Fibroblast of skin of right biceps (primary cell): ENCODE measurements around the gene THBS3.
A peak's percentile ranks its signal among the peaks of the same experiment; 100 is the strongest.
"Not testable (repeated sequence)": the region's sequence is repeated elsewhere in the genome, so short reads cannot be mapped to it uniquely, and the experiment has no call there.

Experiments
- DNase-seq: peaks from one replicate; pipeline ENCODE4 v3.0.0-alpha.2; 2013

Gene THBS3

DNA sequence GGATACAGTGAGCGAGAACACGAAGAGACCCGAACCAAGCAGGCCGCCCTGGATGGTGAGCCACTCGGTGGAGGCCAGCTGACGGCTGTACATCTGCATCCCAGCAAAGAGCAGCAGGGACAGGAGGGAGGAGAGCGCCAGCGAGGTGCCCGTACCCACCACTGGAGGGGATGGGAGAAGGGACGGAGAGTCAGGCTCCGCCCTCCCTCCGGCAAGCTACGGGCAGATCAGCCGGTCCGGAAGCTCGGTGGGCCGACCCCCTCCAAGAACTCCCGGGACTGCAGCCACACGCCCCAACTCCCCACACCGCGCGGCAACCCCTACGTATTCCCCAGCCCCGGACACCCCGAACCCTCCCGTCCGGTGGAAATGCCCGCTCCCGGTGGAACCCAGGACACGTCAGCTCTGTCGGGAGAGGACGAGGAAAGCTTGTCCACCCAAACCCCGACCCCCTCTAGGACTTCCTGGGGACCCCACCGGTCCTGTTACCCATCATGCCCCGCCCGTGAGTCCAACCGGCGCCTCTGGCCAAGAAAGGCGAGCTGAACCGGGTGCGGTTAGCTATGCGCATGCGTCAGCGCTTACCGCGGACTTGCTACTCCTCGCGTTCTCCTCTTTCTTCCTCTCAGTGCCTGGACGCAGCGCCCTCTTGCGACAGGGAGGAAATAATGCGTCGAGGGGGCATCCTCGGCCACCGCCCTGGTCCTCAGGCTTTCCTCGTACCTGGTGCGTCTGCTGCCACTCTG is 34.8 kb downstream of the THBS3 start, which contains the start of gene KRTCAP2:
TSS of gene KRTCAP2 (minus strand) at position 573 of the 746 bp plus-strand sequence. CDS start at position 493, 80 bp downstream.
- DNase-seq: peak; percentile 96

DNA sequence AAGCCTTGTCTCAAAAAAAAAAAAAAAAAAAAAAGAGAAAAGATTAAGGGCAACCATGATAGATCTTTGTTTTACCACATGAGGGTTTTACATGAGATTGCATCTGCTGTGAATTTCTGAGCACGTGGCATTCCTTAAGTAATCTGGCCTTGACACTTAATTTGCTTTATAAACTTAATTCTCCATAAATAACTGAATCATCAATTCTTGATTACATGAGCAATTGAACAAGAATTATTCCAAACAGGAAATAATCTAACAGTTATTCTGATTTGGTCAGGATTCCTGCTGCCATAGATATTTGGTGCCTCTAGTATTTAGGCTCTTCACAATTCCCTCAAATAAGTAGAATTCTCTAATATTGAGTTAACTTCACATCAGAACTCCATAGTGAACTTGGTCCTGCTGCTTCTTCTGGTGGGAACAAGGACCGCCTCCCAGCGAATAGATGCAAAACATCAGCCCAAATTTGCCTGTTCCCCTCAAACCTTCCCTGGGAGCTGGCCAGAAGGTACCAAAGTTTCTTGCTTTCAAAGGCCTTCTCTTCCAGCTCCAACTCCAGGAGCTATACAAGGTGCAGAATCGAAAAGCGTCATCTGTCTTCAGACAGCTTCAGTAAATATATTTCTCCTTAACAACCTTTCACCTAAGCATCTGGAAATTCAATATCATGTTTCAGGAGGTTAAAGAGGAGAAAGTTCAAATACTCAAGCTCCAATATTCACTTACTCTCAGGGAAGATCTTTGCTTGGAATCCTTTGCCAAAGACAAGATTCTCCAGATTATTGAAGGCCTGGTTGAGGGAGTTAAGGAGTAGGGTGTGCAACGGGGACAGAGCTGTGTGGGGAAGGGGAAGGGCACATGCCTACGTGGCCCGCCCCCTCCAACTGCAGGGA is 35.6 kb downstream of the THBS3 start:
- no peak for DNase-seq

DNA sequence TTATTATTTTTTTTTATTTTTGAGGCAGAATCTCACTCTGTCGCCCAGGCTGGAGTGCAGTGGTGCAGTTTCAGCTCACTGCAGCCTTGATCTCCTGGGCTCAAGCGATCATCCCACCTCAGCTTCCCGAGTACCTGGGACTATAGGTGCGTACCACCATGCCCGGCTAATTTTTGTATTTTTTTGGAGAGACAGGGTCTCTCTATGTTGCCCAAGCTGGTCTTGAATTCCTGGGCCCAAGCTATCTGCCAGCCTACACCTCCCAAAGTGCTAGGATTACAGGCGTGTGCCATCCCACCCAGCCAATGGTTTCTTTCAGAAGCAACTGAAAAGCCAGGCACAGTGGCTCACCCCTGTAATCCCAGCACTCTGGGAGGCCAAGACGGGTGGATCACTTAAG is 36.9 kb downstream of the THBS3 start:
- DNase-seq: no peak

DNA sequence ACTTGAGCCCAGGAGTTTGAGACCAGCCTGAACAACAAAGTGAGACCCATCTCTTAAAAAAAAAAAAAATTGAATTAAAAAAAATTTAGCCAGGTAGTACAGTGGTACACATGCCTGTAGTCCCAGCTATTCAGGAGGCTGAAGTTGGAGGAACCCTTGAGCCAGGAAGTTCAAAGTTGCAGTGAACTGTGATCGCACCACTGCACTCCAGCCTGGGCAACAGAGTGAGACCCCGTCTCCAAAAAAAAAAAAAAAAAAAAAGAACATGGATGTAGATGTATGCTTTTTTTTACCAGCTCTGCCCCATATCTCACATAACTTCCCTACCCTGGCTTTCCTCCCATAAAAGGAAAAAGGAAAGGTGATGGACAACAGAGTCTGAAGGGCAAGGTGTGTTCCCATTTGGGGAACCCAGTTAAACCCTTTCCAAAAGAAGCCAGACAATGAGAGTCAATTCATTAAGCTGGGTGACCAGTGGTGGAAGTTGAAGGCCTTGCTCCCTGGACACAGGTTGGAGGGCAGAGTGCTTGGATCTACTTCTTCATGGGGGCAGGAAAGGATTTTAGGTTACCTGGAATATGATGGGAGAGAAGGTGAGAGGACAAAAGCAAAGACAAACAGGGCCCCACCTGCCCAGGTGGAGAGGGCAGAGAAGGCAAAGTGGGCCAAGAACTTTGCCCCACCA is 37.5 kb downstream of the THBS3 start:
- DNase-seq: no peak

DNA sequence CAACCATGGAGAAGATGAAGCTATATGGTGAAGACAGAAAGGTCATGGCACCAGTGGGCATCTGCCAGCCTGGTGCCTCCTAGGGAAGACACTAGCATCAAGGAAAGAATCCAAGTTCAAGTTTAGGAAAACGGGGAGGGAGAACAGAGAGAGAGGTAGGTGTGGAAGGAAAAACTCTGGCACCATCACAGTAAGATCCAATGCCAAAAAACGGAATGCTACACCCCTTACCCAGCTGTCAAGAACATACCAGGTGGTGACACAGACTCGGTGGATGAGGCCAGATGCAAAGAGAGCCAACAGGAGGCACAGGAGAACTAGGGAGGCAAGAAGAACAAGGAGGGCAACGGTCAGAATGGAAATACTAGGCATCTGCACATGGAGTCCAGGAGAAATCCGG is 38.2 kb downstream of the THBS3 start:
- no peak for DNase-seq

DNA sequence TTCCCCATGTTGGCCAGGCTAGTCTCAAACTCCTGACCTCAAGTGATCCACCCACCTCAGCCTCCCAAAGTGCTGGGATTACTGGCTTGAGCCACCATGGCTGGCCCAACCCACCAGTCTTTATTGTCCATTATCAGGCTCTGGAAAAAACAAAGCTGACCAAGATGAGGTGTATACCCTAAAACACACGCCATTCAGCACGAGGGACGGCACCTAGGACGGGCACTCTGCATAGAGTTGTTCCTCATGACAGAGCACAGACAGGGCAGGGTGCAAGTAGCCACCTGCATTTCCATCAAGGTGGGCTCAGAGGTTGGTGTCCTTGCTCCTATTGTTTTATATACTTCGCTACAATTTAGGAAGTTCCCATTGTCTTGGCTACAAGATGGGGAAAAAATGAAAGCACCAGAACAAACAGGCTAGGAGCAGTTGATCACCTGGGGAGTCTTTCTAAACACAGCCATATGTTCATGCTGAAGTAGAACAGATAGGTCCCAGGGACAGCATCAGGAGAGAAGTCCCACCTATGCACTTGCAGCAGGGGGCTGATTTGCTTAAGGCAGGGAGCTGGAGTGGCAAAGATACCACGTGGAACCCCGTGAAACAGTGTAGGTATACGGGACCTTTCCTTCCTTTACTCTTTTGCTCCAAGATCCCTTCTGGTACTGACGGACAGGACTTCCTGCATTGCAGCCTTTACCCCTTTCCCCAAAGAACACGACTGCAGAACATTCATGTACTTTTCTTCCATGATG is 39.1 kb downstream of the THBS3 start:
- no peak for DNase-seq

DNA sequence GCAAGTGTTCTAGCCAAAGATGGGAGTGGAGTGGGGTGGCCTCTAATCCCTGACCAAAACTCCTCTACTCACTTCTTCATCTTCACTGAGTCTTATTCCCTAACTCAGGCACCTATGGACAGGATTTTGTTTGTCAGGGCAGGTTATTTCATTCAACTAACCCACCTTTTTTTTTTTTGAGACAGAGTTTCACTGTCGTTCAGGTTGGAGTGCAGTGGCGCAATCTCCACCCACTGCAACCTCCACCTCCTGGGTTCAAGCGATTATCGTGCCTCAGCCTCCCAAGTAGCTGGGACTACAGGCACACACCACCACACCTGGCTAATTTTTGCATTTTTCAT is 39.6 kb downstream of the THBS3 start:
- DNase-seq: not testable (repeated sequence)

DNA sequence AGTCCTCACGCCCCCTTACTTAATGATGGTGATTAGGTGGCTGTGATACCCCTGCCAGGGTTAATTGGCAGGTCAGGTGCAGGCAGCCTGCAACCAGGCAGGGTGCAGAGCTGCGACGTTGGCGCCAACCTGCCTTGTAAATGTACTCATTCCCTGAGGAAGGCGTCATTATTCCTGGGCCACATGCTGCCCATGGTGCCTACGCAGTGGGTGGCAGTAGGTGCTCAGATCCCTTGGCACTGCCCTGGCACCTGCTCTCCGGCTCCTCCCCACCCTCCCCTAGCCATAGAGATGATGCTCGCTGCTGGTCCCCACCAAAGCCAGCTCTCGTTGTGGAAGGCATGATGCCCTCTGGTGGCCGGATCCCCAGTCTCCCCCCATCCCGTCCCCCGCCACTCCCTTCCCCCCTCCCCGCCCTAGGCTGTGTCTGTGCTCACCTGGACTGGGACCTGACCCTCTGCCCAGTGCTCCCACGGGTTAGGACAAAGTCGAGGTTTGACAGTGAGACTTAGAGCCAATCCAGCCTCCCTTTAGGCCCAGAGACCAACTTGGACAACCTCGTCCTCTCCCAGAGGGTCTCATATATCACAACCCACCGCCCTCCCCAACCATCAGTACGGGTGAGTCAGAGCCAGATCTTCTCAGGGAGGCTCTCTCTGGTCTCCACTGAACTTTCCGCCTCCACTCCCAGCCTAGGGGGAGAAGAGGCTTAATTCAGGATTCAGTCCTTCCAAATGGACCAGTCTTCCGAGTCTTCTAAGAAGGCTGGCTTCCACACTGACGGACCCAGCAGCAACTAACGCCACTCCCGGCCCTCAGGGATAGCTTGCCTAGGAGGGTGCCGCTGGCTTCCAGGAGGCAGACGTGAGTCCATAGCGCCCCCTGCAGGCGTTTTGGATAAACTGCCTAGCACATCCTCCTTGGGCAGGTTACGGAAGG is 40.3 kb downstream of the THBS3 start:
- DNase-seq: peak; percentile 75

DNA sequence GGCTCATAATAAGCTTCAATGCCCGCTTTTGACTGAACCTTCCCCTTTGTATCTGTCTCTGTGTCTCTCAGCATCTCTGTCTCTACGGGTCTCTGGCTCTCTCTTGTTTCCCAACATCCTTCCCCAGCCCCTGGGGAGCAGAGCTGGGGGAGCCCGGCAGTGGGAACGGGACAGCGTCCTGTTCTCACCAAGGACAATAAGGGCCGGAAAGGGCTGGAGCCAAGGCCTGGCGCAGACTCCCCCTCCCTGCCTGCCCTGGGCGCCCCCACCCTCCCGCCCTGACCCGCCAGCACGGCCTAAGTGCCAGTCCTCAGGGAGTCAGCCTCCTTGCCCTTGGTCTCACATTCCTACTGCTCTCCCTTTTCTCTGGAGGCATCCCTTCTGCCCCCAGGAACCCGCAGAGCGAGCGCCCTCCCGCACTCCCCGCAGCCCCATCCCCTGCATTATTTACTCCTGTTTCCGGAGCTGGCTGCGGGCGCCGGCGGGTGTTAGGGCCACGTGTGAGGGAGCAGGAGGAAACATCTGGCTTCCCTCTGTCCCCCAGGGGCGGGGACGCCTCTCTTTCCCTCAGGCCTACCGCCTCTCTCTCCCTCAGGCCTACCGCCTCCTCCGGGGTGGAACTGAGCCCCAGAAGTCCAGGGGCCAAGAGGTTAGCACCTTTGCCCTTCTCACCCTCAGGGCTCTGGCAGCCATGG is 41.1 kb downstream of the THBS3 start:
- no peak for DNase-seq

DNA sequence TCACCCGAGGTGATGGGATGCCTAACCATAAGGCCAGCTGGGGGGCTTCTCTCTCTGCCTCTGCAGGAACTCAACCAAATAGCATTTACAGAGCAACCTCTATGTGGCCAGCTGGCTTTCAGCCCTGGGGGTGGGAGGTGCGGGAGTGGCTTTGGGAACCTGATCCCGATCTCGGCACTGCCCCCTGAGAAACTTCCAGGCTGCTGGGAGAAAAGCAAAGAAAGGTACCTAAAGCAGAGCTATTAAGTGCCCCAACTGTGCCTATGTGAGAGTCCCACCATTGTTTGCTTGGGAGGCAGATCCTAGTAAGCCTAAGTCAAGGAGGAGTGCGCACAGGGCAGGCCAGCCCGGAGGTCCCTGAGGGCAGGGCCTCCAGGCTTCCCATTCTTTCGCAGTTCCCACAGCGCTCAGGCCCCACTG is 41.6 kb downstream of the THBS3 start:
- no peak for DNase-seq

DNA sequence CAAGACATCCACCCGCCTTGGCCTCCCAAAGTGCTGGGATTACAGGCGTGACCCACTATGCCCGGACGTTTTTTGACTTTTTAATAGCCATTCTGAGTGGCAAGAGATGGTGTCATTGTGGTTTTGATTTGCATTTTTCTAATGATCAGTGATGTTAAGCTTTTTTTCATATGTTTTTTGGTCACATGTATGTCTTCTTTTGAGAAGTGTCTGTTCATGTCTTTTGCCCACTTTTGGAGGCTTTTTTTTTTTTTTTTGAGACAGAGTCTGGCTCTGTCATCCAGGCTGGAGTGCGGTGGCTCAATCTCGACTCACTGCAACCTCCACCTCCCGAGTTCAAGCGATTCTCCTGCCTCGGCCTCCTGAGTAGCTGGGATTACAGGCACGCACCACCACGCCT is 43.1 kb downstream of the THBS3 start:
- DNase-seq: not testable (repeated sequence)

DNA sequence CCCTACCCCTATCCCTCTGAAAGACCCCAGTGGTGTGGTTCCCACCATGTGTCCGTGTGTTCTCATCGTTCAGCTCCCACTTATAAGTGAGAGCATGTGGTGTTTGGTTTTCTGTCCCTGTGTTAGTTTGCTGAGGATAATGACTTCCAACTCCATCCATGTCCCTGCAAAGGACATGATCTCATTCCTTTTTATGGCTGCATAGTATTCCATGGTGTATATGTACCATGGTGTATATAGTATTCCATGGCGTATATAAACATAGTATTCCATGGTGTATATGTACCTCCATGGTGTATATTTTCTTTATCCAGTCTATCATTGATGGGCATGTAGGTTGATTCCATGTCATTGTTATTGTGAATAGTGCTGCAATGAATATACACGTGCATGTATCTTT is 43.9 kb downstream of the THBS3 start:
- not testable (repeated sequence) for DNase-seq

DNA sequence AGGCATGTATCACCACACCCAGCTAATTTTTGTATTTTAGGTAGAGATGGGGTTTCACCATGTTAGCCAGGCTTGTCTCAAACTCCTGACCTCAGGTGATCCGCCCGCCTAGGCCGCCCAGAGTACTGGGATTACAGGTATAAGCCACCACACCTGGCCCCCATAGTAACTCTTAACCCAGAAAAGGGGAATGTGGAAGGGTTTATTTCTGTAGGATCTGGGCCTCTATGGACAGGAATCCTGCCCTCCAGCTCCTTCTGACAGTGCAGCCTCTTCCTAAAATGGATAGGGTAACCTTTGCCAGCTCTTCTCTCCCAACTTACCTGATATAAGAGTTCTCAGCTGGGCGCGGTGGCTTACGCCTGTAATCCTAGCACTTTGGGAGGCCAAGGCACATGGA is 45.1 kb downstream of the THBS3 start:
- DNase-seq: not testable (repeated sequence)

DNA sequence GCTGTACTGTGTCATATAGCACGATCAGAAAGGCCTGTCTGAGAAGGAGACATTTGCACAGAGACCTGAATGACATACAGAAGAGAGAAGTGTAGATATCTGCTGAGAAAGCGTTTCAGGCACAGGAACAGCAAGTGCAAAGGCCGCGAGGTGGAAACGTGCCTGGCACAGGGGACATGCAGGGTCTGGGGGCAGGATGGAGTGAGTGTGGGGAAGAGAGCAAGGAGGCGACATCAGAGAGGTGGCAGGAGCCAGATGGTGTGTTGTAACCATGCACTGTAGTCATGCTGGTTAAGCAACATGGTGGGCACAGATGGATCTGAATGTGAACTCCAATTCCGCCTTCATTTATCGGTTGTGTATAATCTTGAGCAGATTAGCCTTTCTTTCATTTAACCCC is 47.6 kb downstream of the THBS3 start:
- DNase-seq: no peak

DNA sequence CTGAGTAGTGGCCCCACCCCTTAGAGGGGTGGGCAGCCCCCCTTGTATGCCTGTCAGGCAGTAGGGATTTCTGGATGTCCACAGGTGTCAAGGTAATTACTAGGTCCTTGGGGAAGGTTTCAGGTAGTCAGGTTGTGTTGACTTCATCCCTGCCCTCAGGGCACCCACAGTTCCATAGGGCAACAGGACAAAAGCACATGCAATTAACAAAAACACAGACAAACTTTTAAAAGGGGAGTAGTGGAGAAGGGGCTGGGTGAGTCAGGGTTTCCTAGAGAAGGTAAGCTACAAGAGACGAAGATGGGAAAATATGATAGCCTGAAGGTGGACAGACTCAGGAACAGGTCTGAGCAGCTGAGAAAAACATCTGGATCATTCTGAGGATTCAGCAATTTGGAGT is 48.7 kb downstream of the THBS3 start:
- no peak for DNase-seq

DNA sequence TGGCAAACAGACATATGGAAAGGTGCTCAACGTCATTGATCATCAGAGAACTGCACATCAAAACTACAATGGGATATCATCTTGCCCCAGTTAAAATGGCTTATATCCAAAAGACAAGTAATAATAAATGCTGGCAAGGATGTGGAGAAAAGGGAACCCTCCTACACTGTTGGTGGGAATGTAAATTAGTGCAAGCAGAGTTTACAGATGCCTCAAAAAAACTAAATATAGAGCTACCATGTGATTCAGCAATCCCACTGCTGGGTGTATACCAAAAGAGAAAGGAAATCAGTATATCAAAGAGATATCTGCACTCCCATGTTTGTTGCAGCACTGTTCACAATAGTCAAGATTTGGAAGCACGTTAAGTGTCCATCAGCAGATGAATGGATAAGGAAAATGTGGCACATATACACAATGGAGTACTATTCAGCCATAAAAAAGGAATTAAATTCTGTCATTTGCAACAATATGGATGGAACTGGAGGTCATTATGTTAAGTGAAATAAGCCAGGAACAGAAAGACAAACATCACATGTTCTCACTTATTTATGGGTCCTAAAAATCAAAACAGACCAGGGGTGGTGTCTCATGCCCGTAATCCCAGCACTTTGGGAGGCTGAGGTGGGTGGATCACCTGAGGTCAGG is 51.6 kb downstream of the THBS3 start:
- DNase-seq: not testable (repeated sequence)
